ENCODE results near the gene GSTO2. TPM values are rescaled to one million over a fixed set of nuclear protein-coding genes. Genes with fewer than 3 reads are reported as not detected.

GSTO2 gene
- total RNA-seq (2021; fragmentation: NEBNext Ultra II Directional; extraction: Animal tissue kit (Norgen Biotek cat#: 25700)): 10 to 100 TPM in 4 of 6 experiments, 1 to 10 TPM in 2; 2.5 to 15.0 (median 12.3) TPM
- long read RNA-seq, partial matches to known transcripts: 0 of 4 reads
- long read RNA-seq, other reads (novel, unspliced or antisense): 4 of 4 reads

DNA sequence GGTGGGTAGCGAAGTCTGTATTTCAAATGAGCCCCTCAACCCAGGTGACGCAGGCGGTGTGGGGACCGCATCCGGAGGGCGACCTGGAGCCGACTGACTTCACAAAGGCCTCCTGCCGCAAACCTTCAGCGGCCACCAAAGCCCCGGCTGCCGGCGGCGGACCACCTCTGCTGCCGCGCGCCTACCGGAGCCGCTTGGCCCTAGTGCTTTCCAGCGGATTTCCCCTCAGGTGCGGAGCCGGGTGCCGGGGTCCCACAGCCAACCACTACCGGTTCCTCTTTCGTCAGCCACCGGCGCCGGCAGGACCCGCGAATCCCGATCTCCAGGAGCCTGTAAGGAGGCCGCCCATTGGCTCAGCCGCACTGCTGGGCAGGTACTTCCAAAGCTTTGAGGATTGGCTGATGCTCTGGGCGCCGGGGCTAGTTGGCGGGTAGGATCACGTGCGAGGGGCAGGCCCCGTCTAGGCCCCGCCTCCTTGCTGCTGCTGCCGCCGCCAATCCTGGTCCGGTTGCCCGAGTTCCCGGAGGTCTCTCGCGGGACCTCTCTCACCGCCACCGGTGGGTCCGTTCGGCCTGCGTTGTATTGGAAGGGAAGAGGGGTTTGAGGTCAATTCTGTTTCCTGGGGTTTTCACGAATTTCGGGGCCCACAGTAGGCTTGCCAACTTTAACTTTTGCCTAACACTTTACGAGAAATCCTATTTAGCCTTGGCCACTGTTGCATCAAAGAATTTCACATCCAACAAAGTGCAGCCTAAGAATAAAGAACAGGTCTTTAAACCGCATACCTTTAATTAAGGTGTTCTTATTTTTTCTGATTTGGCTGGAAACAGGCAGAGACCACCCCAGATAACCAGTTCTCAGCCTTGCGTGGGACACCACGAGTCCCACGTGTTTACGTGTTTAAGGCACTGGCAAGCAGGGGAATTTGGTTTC lies at the start of gene GSTO2:
Gene GSTO2 (plus strand): TSS at position 472 of the 933 bp plus-strand sequence. CDS start 5,732 bp downstream, outside the sequence.
- Mint-ChIP-seq H3K27me3 (ENCODE audit: insufficient read depth) (no peaks in the 10 kb centered on the region), H3K4me3 (no peak within 1 kb of the TSS), H3K27ac (0 out of 2 replicates have a peak within 1 kb of the TSS, but pooled peaks have one; percentile 35), H3K4me1 (ENCODE audit: low read depth) (peaks cover 23% of the 10 kb centered on the region), H3K9me3 (no peaks in the 10 kb centered on the region), H3K36me3 (ENCODE audit: low read depth) (peaks cover 42% of the 10 kb centered on the region)
- DNase-seq: no peak
- TF ChIP-seq, protein P1, sequence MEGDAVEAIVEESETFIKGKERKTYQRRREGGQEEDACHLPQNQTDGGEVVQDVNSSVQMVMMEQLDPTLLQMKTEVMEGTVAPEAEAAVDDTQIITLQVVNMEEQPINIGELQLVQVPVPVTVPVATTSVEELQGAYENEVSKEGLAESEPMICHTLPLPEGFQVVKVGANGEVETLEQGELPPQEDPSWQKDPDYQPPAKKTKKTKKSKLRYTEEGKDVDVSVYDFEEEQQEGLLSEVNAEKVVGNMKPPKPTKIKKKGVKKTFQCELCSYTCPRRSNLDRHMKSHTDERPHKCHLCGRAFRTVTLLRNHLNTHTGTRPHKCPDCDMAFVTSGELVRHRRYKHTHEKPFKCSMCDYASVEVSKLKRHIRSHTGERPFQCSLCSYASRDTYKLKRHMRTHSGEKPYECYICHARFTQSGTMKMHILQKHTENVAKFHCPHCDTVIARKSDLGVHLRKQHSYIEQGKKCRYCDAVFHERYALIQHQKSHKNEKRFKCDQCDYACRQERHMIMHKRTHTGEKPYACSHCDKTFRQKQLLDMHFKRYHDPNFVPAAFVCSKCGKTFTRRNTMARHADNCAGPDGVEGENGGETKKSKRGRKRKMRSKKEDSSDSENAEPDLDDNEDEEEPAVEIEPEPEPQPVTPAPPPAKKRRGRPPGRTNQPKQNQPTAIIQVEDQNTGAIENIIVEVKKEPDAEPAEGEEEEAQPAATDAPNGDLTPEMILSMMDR (IDR thresholded peaks at IDR 0.05): no peak

DNA sequence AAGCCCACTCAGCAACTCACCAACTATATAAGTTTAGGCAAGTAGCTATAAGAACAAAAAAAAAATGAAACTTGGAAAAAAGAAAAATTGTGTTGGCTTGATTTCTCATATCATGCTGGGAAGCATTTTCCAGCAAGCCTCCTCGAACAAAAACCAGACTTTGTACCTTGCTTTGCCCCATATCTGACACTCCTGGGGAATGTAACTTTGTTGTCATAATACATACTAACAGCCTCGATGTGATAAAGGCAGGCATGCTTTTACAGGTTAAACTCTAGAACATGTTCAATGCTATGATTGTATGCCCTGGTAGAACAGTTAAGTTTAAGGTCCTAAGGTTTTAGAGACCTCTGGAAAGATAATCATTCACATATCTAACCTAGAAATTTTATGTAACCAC lies 48.5 kb upstream of the GSTO2 start:
- Mint-ChIP-seq H3K4me3 (no peak overlapping the region), H3K9me3 (no peaks in the 10 kb centered on the region), H3K36me3 (ENCODE audit: low read depth) (no peaks in the 10 kb centered on the region), H3K27ac (no peak overlapping the region), H3K27me3 (ENCODE audit: insufficient read depth) (peaks cover 24% of the 10 kb centered on the region), H3K4me1 (ENCODE audit: low read depth) (no peaks in the 10 kb centered on the region)
- no peak for DNase-seq
- TF ChIP-seq, protein P1 (IDR thresholded peaks at IDR 0.05): no peak

DNA sequence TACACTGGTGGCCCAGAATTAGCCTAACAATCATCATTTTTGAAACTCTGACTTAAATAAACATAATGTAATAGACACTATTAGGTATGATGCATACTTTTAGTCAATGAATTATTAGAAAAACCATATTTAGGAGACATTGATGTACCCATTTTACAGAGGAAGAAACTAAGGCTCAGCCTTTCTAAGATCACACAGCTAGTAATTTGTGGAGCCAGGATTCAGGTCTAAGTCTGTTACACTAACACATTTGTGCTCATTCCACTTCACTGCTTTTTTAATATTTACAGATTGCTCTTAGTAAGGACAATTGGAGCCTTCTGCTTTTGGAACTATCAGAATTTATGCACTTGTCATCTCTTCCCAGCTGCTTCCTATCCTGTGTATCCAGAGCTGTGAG lies 45.7 kb upstream of the GSTO2 start:
- TF ChIP-seq, protein P1 (IDR thresholded peaks at IDR 0.05): no peak
- Mint-ChIP-seq H3K4me1 (ENCODE audit: low read depth) (no peaks in the 10 kb centered on the region), H3K27me3 (ENCODE audit: insufficient read depth) (peaks cover 27% of the 10 kb centered on the region), H3K4me3 (no peak overlapping the region), H3K36me3 (ENCODE audit: low read depth) (no peaks in the 10 kb centered on the region), H3K9me3 (no peaks in the 10 kb centered on the region), H3K27ac (no peak overlapping the region)
- DNase-seq: no peak

DNA sequence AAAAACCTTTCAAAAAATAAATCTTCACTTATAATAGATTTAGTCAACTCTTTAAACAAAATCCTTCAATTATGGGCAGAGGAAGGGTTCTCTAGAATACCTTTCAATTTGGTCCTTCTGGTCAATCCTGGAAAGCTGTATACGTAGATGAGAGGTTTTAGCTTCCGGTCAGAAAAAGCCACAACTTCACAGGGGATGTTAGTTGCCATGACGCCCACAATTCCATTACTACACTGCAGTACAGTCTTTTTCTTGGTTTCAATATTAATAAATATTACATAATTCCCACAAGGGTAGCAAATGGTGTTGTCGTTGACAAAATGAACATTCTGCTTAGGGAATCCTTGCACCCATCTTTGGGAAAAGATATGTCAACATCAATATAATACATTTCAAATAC lies 38.5 kb upstream of the GSTO2 start:
- H3K27ac Mint-ChIP-seq: no peak overlapping the region
- no peak overlapping the region for H3K4me3 Mint-ChIP-seq
- H3K36me3 Mint-ChIP-seq (ENCODE audit: low read depth): no peaks in the 10 kb centered on the region
- TF ChIP-seq, protein P1 (IDR thresholded peaks at IDR 0.05): no peak
- no peak for DNase-seq
- H3K4me1 Mint-ChIP-seq (ENCODE audit: low read depth): peaks cover 16% of the 10 kb centered on the region
- H3K27me3 Mint-ChIP-seq (ENCODE audit: insufficient read depth): peaks cover 4% of the 10 kb centered on the region; the same call in 1 of the 2 replicates
- H3K9me3 Mint-ChIP-seq: no peaks in the 10 kb centered on the region

DNA sequence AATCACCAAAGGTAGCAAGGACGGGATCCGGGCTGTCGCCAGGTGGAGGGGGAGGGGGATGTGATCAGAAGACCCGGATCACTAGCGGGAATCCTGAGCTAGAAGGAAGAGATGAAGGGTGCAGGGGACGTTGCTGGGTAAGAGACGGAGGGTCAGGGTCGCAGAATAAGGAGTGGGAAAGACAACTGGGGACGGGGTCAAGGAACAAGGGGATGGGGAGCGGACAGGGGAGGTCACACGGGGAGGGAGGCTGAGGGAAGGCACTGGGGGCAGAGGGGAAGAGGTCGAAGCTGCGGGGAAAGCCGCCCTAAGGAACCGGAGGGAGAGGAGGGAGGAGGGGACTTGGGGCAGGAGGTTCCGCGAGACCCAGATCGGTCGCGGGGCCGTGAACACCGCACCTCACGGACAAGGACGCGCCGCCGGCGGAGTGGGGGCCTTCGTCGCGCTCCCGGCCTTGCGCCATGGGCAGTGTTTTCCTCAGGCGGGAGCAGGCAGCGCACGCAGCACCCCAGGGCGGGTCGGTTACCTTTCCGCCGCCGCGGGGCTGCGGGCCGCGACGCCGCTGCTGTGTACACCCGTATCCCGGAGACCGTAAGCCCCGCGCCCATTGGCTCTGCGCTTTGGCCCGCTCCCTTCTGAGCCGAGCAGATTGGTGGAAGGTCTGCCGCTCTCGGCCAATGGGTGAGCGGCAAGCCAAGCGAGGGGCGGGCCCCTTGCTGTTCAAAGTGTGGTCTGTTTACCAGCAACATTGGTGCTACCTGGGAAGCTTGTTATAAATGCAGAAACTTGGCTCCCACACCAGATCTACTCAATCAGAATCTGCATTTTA lies 37.0 kb upstream of the GSTO2 start, which contains the start of gene CFAP43:
Gene CFAP43 (minus strand): TSS at position 581 of the 829 bp plus-strand sequence. CDS start 118 bp downstream, at position 463.
- Mint-ChIP-seq H3K4me3 (peak within 1 kb of the TSS; percentile 92), H3K4me1 (ENCODE audit: low read depth) (peaks cover 16% of the 10 kb centered on the region), H3K36me3 (ENCODE audit: low read depth) (no peaks in the 10 kb centered on the region), H3K9me3 (no peaks in the 10 kb centered on the region), H3K27ac (peak within 1 kb of the TSS; percentile 80), H3K27me3 (ENCODE audit: insufficient read depth) (peaks cover 2% of the 10 kb centered on the region)
- peak; percentile 96 for DNase-seq
- TF ChIP-seq, protein P1 (IDR thresholded peaks at IDR 0.05): no peak
